ENCODE data around the gene GPD1. TPM values are rescaled to one million over a fixed set of nuclear protein-coding genes. Genes with fewer than 3 reads are reported as not detected.

Gene GPD1
- total RNA-seq, 1 experiment from 2014 or later, result 1.6 TPM

DNA sequence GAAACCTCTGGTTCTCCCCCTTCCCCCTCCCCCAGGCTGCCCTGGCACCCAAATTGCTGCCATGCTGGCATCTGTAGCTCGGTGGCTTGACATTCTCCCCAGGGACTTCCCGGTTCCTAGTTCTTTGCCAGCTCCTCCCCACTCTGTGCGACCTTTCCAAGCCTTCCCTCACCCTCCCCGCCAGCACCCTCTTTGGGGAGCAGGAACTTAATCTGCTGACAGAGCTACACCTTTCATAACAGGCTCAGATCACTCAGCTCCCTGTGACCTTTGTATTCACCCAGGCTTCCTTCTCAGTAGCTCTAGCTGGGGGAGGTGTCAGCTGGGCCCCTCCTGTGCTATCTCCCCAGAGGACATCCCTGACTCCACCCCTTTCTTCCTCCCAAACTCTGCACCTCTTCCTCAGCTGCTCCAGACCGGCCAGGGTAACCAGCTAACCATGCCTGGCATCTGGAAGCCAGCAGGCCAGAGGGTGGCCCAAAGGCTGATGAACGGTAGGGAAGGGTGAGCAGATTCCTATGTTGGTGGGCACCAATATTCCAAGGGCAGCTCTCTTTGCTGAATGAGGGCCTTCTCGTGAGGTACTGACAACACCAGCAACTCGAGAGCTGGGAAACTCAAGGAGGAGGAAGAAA is 6.4 kb downstream of the GPD1 start:
- no peak for ATAC-seq
- DNase-seq (ENCODE audit: low read depth, low spot score), result no peak

More for the DNA sequence above, 6.4 kb downstream of the GPD1 start:
- RAD21 ChIA-PET (ENCODE audit: low non-redundant PET in 1 of 2, low total read pairs in 2 of 2, uncharacterized antibody in 2 of 2, unreplicated experiment in 2 of 2), result no interaction called here
- Histone ChIP-seq H3K9me2 (ENCODE audit: insufficient read depth) (no peaks in the 10 kb centered on the region), H3K27me3 (ENCODE audit: insufficient read depth, low read length) (no peaks in the 10 kb centered on the region), H3K4me3 (replicated peaks in 1 of 2; ENCODE audit: low read depth in 1 of 2, low read length in 2 of 2) (0 out of 4 replicates have a peak overlapping the region, but pooled peaks of 1 of the 2 experiments have one; percentile 36), H3K27ac (ENCODE audit: low read depth, low read length) (peak overlapping the region; percentile 21), H3K9ac (ENCODE audit: low read length) (peak overlapping the region; percentile 33), H2AFZ (ENCODE audit: low read depth, low read length, poor library complexity, severe bottlenecking) (no peak overlapping the region), H3K4me1 (ENCODE audit: control insufficient read depth in 1 of 2, insufficient read depth in 2 of 2, low read length in 2 of 2) (peaks cover 20 to 22% of the 10 kb centered on the region in 2 experiments), H4K20me1 (ENCODE audit: insufficient read depth) (no peaks in the 10 kb centered on the region), H3K79me2 (ENCODE audit: insufficient read depth, low read length) (peaks cover 24% of the 10 kb centered on the region), H3K36me3 (ENCODE audit: control insufficient read depth in 1 of 2, insufficient read depth in 2 of 2, low read length in 2 of 2) (no peaks in the 10 kb centered on the region), H3K9me3 (ENCODE audit: control insufficient read depth in 1 of 2, insufficient read depth in 1 of 2, low read depth in 1 of 2, low read length in 2 of 2) (no peaks in the 10 kb centered on the region), H3K4me2 (ENCODE audit: low read length) (peak overlapping the region; percentile 64)
- TF ChIP-seq, protein P1, sequence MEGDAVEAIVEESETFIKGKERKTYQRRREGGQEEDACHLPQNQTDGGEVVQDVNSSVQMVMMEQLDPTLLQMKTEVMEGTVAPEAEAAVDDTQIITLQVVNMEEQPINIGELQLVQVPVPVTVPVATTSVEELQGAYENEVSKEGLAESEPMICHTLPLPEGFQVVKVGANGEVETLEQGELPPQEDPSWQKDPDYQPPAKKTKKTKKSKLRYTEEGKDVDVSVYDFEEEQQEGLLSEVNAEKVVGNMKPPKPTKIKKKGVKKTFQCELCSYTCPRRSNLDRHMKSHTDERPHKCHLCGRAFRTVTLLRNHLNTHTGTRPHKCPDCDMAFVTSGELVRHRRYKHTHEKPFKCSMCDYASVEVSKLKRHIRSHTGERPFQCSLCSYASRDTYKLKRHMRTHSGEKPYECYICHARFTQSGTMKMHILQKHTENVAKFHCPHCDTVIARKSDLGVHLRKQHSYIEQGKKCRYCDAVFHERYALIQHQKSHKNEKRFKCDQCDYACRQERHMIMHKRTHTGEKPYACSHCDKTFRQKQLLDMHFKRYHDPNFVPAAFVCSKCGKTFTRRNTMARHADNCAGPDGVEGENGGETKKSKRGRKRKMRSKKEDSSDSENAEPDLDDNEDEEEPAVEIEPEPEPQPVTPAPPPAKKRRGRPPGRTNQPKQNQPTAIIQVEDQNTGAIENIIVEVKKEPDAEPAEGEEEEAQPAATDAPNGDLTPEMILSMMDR (IDR thresholded peaks at IDR 0.05 in 2 of 3, conservative IDR thresholded peaks at IDR 0.05 in 1 of 3; ENCODE audit: borderline replicate concordance in 1 of 3, insufficient read depth in 1 of 3, low read depth in 2 of 3, low read length in 2 of 3), result no peak
- no peak for TF ChIP-seq EZH2phosphoT487 (IDR thresholded peaks at IDR 0.05; ENCODE audit: borderline replicate concordance)
- TF ChIP-seq, protein P2, sequence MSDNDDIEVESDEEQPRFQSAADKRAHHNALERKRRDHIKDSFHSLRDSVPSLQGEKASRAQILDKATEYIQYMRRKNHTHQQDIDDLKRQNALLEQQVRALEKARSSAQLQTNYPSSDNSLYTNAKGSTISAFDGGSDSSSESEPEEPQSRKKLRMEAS (IDR thresholded peaks at IDR 0.05), result no peak
- no peak for TF ChIP-seq POLR2AphosphoS5 (IDR thresholded peaks at IDR 0.05; ENCODE audit: low read depth, low read length)
- TF ChIP-seq FOSL1 (IDR thresholded peaks at IDR 0.05; ENCODE audit: low read depth), result no peak
- no peak for TF ChIP-seq ZNF274 (IDR thresholded peaks at IDR 0.05; ENCODE audit: low read depth, low read length)
- TF ChIP-seq, protein P3, sequence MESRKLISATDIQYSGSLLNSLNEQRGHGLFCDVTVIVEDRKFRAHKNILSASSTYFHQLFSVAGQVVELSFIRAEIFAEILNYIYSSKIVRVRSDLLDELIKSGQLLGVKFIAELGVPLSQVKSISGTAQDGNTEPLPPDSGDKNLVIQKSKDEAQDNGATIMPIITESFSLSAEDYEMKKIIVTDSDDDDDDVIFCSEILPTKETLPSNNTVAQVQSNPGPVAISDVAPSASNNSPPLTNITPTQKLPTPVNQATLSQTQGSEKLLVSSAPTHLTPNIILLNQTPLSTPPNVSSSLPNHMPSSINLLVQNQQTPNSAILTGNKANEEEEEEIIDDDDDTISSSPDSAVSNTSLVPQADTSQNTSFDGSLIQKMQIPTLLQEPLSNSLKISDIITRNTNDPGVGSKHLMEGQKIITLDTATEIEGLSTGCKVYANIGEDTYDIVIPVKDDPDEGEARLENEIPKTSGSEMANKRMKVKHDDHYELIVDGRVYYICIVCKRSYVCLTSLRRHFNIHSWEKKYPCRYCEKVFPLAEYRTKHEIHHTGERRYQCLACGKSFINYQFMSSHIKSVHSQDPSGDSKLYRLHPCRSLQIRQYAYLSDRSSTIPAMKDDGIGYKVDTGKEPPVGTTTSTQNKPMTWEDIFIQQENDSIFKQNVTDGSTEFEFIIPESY (IDR thresholded peaks at IDR 0.05; ENCODE audit: extremely low read depth, insufficient replicate concordance, low read length), result no peak
- TF ChIP-seq TCF7L2 (IDR thresholded peaks at IDR 0.05; ENCODE audit: borderline replicate concordance, extremely low read depth, insufficient read depth, insufficient read length), result no peak
- no peak for TF ChIP-seq YY1 (IDR thresholded peaks at IDR 0.05; ENCODE audit: extremely low read depth, insufficient replicate concordance, low read depth, low read length)
- no peak for TF ChIP-seq POLR2A (IDR thresholded peaks at IDR 0.05; ENCODE audit: borderline replicate concordance, extremely low read depth, insufficient read depth, insufficient read length)
- TF ChIP-seq CBX3 (IDR thresholded peaks at IDR 0.05; ENCODE audit: low read depth), result no peak
- no peak for TF ChIP-seq RAD21 (IDR thresholded peaks at IDR 0.05; ENCODE audit: low read depth)
- CTCF ChIA-PET, result interaction anchor here (0.8 to 3.8 kb wide), 16 partner anchors 9 to 625 kb away, joined by 3 to 33 read pairs (median 6); partner anchors contain the start of genes CERS5 and SMARCD1
- intact Hi-C loops (cut with micrococcal nuclease), result loop anchor here (2.0 to 5.0 kb wide), 2 partner anchors 57 to 202 kb away; partner anchors contain the start of gene CERS5
- no TSS peak for BruUV-seq (replicated peaks)
- POLR2A ChIA-PET, result interaction anchor here (2.8 kb wide), 1 partner anchor 26 kb away, joined by 20 read pairs; the partner anchor contains the start of gene SMARCD1

Measured in HCT116 (cell line).